Skeletal muscle satellite cell (primary cell): Measurements from ENCODE around the gene FUBP3. TPM values are rescaled to one million over a fixed set of nuclear protein-coding genes. Genes with fewer than 3 reads are reported as not detected.

Experiments
- H3K27me3 ChIP-seq: 2 replicates; pipeline ENCODE4 v1.7.0; 2013; ENCODE audit warnings: low read length; ENCODE audit not compliant: control insufficient read depth, insufficient read depth
- H3K36me3 ChIP-seq: 2 replicates; pipeline ENCODE4 v1.7.0; 2013; ENCODE audit warnings: mild to moderate bottlenecking, control low read depth, low read length; ENCODE audit not compliant: insufficient read depth
- H3K4me1 ChIP-seq: 2 replicates; pipeline ENCODE4 v1.7.0; 2013; ENCODE audit warnings: low read length; ENCODE audit not compliant: control insufficient read depth, insufficient read depth
- H3K4me2 ChIP-seq: 2 replicates; pipeline ENCODE4 v1.7.0; 2013; ENCODE audit warnings: mild to moderate bottlenecking, low read length
- H3K4me3 ChIP-seq: 2 replicates; pipeline ENCODE4 v1.7.0; 2013; ENCODE audit warnings: low read length
- H3K9ac ChIP-seq: 2 replicates; pipeline ENCODE4 v1.7.0; 2013; ENCODE audit warnings: mild to moderate bottlenecking, low read depth, low read length, moderate library complexity
- H3K9me3 ChIP-seq: replicated peaks from 2 replicates; pipeline ENCODE4 v1.7.0; 2013; ENCODE audit warnings: mild to moderate bottlenecking, control low read depth, low read length
- total RNA-seq: library from RNA; depleted of rRNA; stranded (reverse); fragments of >200 nt; gene quantifications from 2 replicates; pipeline ENCODE4 v1.2.3, GENCODE V29; 2012; rRNA removed

FUBP3 gene, protein sequence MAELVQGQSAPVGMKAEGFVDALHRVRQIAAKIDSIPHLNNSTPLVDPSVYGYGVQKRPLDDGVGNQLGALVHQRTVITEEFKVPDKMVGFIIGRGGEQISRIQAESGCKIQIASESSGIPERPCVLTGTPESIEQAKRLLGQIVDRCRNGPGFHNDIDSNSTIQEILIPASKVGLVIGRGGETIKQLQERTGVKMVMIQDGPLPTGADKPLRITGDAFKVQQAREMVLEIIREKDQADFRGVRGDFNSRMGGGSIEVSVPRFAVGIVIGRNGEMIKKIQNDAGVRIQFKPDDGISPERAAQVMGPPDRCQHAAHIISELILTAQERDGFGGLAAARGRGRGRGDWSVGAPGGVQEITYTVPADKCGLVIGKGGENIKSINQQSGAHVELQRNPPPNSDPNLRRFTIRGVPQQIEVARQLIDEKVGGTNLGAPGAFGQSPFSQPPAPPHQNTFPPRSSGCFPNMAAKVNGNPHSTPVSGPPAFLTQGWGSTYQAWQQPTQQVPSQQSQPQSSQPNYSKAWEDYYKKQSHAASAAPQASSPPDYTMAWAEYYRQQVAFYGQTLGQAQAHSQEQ
- 38.9 and 42.3 TPM in 2 replicates for total RNA-seq

DNA sequence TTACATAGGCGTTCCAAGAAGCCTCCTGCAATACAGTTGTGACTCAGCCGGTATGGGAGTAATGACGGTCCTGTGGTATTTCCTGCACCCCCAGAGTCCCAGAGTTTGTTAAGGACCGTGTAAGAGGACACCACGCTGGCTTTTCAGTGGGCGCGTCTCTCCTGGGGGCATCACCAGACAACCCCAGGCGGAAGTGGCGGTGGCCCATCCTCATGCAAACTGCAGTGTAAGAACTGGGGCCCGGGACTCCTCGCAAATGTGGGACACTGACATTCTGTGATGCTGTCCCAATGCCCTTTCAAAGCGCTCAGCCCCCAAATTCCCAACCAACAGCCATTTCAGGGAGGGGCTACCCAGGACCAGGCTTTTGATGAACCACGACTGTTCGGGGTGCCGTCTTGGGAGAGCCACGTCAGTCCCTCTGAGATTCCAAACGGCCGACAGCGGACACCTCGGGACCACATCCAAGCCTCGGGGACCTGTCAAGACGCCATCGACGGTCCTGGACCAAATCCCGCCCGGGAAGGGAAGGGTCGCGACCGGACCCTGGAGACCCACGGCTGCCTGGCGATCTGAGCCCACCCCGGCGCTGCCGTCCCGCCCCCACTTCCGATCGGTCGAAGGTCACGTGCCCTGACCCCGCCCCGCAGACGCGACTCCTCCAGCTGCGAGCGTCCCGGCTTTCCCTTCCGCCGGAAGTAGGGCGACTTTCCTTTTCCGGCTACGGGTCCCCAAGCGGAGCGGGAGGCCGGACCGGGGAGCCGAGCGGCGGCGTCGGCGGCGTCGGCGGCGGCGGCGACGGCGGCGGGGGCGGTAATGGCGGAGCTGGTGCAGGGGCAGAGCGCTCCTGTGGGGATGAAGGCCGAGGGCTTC, at the start of gene FUBP3:
FUBP3 (plus strand) TSS at position 713 of the 873 bp plus-strand sequence; CDS start at position 817, 104 bp downstream.
- H3K4me1 ChIP-seq = peaks cover 18% of the 10 kb centered on the region
- H3K9ac ChIP-seq = peak within 1 kb of the TSS; percentile 94
- peak within 1 kb of the TSS; percentile 88 for H3K4me2 ChIP-seq
- no peaks in the 10 kb centered on the region for H3K9me3 ChIP-seq
- H3K27me3 ChIP-seq = no peaks in the 10 kb centered on the region
- peak within 1 kb of the TSS; percentile 79 for H3K4me3 ChIP-seq
- peaks cover 21% of the 10 kb centered on the region for H3K36me3 ChIP-seq

DNA sequence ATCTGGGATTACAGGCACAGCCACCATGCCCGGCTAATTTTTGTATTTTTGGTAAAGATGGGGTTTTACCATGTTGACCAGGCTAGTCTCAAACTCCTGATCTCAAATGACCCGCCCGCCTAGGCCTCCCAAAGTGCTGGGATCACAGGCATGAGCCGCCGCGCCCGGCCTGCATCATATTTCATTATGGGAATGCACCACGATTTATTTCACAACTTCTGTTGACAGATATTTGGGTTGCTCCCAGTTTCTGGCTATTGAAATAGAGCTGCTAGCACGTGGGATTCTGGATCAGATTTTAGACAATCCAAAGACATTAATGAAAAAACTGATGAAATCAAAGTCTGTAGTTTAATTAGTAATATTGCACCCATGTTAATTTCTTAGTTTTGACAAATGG, 48.4 kb upstream of the FUBP3 start:
- H3K4me1 ChIP-seq = peaks cover 5% of the 10 kb centered on the region
- no peak overlapping the region for H3K4me3 ChIP-seq
- H3K27me3 ChIP-seq = peaks cover 50% of the 10 kb centered on the region
- no peaks in the 10 kb centered on the region for H3K36me3 ChIP-seq
- no peak overlapping the region for H3K9ac ChIP-seq
- H3K9me3 ChIP-seq = no peaks in the 10 kb centered on the region
- H3K4me2 ChIP-seq = no peak overlapping the region

DNA sequence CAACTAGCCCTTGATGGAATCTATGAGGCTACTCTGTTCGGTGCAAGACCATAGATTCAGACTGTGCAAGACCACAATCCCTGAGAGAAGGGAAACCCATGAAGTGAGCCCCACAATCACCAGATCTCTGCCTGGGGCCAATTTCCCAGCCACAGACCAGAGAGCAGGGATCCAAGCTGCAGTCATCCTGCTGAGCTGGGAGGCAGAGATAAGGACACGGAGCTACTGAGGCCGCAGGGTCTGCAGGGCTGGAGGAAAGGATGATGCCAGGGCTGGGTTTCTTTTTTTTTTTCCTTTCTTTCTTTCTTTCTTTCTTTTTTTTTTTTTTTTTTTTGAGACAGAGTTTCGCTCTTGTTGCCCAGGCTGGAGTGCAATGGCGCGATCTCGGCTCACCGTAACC, 47.7 kb upstream of the FUBP3 start:
- Histone ChIP-seq H3K27me3 (peaks cover 50% of the 10 kb centered on the region), H3K4me1 (peaks cover 9% of the 10 kb centered on the region), H3K4me2 (no peak overlapping the region), H3K4me3 (no peak overlapping the region), H3K36me3 (no peaks in the 10 kb centered on the region), H3K9me3 (no peaks in the 10 kb centered on the region), H3K9ac (no peak overlapping the region)

DNA sequence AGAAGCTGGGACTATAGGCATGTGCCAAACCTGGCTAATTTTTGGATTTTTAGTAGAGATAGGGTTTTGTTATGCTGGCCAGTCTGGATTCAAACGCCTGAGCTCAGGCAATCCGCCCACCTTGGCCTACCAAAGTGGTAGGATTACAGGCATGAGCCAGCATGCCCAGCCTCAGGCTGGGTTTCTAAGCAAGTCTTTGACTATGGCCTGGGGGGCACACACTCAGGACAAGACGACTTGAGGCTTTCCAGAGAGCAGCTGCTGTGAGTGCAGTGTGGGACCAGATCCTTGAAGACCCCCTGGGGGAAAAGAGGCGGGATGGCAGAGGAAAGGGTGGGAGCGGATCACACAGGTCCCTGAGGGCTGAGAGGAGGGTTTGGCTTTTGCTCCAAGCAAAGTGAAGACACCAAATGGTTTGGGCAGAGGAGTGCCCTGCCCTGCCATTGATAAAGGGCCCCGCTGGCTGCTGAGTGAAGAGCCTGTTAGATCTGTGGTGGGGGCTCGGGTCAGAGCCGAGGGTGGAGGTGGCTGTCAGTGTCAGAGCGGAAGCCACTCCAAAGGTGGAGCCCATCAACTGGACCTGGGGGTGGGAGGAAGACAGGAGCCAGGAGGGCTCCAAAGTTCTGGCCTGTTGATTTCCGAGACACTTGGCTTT, 46.8 kb upstream of the FUBP3 start:
- Histone ChIP-seq H3K9ac (no peak overlapping the region), H3K4me2 (no peak overlapping the region), H3K4me1 (peaks cover 14% of the 10 kb centered on the region), H3K9me3 (no peaks in the 10 kb centered on the region), H3K27me3 (peaks cover 47% of the 10 kb centered on the region), H3K36me3 (no peaks in the 10 kb centered on the region), H3K4me3 (no peak overlapping the region)

DNA sequence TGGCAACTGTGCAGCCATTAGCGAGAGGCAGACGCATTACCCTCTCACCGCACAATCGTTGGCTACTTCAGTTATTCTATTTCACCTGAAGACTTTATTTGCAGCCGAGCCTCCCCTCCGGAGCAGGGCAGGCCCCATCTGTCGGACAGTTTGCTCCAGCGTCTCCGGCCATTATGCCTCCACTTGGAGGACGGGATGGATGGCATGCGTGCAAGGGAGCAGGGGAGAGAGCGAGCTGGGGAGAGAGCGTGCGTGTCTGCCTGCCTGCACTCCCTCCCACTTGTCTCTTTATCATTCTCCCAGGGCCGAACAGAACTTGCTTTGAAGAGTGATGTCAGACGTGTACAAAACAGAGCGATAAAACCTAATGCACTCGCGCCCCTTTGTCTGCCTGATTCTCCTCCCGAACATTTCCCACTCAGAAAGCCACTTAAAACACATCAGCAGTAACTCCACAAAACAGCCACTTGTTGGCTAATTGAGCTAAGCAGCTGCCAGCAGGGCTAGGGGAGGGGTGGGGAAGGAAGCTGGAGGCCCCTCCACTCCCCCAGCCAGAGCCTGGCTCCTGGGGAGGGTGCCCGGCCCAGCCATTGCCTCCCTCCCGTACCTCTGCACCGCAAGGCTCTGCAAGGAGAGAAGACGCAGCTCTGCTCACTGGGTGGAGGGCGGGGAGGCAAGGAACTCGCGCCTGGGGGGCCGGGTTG, 43.4 kb upstream of the FUBP3 start:
- Histone ChIP-seq H3K9ac (no peak overlapping the region), H3K4me3 (peak overlapping the region; percentile 53)

DNA sequence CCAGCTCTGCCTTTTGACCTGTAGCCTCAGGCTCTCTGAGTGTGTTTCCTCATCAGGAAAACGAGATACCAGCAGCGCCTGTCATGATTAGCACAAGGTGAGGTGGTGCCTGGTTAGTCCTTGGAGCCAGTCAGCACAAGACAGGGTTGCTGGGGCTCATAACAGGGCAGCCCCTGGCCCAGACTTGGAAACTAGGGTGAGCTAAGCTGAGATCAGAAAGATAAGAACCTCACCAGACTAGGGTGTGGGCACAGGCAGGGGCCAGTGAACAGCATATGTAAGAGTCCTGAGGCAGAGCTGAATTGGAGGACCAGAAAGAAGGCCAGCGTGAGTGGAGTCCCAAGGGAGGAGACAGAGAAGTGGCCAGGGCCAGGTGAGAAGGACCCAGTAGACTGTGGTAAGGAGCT, 42.7 kb upstream of the FUBP3 start:
- no peaks in the 10 kb centered on the region for H3K36me3 ChIP-seq
- no peak overlapping the region for H3K9ac ChIP-seq
- no peaks in the 10 kb centered on the region for H3K9me3 ChIP-seq
- H3K27me3 ChIP-seq = peaks cover 22% of the 10 kb centered on the region
- no peak overlapping the region for H3K4me2 ChIP-seq
- H3K4me3 ChIP-seq = no peak overlapping the region
- H3K4me1 ChIP-seq = peaks cover 38% of the 10 kb centered on the region

More for the DNA sequence above, 43.4 kb upstream of the FUBP3 start:
- peak overlapping the region; percentile 70 for H3K4me2 ChIP-seq
- no peaks in the 10 kb centered on the region for H3K9me3 ChIP-seq
- peaks cover 22% of the 10 kb centered on the region for H3K27me3 ChIP-seq
- H3K4me1 ChIP-seq = peaks cover 38% of the 10 kb centered on the region
- H3K36me3 ChIP-seq = no peaks in the 10 kb centered on the region

DNA sequence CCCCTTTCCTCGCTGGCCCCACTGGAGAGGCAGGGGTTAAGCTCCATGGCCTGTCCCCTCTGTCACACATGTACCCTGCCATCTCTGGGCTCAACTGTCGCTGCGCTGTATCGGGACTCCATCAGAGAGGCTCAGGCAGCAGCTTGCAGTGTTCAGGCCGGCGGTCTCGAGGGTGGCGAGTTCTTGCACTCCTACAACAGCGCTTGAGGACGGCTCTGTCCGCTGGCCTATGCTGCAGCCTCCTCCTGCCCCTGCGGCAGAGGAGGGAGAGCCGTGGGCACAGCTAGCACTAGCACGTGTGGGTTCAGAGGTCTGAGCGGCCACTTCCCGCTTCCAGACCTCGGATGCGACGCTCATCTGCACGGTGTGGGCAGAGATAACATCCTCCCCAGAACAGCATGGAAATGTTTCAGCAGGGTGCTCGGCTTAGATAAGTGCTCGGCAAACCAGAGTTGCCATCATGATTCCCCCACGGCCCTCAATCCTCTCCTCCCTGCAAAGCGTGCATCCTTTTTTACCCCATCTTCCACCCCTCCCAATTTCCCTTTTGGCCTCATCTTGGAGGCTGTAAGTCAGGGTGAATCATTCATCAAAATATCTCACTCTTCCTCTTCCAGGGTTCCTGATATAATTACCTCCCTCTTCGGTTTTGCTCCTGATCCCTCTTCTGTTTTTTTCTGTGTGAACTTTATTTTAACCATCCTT, 41.9 kb upstream of the FUBP3 start:
- no peak overlapping the region for H3K4me3 ChIP-seq
- no peak overlapping the region for H3K9ac ChIP-seq
- peaks cover 22% of the 10 kb centered on the region for H3K27me3 ChIP-seq
- H3K9me3 ChIP-seq = no peaks in the 10 kb centered on the region
- peak overlapping the region; percentile 49 for H3K4me2 ChIP-seq
- no peaks in the 10 kb centered on the region for H3K36me3 ChIP-seq
- H3K4me1 ChIP-seq = peaks cover 38% of the 10 kb centered on the region

DNA sequence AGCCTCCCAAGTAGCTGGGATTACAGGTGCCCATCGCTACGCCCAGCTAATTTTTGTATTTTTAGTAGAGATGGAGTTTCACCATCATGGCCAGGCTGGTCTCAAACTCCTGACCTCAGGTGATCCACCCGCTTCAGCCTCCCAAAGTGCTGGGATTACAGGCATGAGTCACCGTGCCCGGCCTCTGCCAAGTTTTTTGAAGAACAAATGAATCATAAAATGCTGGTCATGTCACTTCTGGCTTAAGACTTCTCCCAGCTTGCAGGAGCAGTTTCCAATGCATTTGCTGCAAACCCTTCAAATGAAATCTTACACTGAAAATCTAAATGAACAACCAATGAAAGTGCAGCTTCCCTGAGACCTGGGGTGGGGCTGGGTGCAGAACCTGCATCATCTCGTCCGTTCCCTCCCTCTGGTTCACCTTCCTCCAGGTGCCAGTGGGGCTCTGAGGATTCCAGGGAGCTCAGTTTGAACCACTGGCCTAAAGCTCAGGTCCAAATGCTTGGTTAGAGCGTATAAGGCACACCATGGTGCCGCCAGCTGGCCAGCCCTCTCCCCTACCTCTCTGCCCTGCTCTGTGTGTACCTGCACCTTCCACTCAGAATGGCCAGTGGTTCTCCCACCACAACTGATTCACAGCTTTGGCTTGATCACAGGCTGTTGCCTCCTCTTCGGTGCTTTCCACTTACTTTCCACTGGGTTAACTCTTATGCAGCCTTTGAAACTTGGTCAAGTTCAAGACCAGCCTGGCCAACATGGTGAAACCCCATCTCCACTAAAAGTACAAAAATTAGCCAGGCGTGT, 39.8 kb upstream of the FUBP3 start:
- no peak overlapping the region for H3K9ac ChIP-seq

DNA sequence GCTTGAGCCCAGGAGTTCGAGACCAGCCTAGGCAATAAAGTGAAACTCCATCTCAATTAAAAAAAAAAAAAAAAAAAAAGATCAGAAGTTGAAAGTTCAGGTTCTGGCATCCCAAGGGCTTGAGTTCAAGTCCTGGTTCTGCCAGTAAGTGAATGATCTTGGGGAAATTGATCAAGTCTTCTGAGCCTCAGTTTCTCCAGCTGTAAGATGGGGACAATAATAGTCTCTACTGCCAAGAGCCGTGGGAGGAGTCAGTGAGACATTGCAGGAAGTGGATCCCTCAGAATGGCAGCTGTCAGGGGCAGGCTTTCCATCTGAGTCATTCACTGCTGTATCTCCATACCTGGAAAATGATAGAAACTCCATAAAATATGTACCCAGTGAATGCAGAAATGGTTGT, 37.8 kb upstream of the FUBP3 start:
- Histone ChIP-seq H3K9me3 (no peaks in the 10 kb centered on the region), H3K36me3 (no peaks in the 10 kb centered on the region), H3K4me2 (no peak overlapping the region), H3K4me3 (no peak overlapping the region), H3K9ac (no peak overlapping the region), H3K27me3 (peaks cover 20% of the 10 kb centered on the region), H3K4me1 (peaks cover 29% of the 10 kb centered on the region)

More for the DNA sequence above, 39.8 kb upstream of the FUBP3 start:
- Histone ChIP-seq H3K4me1 (peaks cover 38% of the 10 kb centered on the region), H3K27me3 (peaks cover 32% of the 10 kb centered on the region), H3K9me3 (no peaks in the 10 kb centered on the region), H3K4me2 (peak overlapping the region; percentile 26), H3K36me3 (no peaks in the 10 kb centered on the region), H3K4me3 (no peak overlapping the region)

DNA sequence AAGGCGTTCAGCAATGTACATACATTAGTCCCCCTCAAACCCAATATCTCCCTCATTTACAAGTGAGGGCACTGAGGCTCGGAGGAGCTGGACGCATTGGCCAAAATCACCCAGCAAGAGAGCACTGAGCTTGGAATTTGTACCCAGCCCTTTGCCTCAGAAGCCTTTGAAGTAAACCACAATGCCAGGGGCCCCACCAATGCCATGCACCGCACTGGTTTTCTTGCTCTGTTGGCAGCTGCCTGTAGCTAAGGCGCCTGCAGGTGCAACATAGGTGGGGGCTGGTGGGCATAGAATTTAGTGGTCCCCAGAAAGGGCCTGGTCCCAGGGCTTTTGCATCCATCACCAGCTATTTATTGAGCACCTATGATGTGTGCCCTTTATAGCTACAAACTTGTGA, 37.3 kb upstream of the FUBP3 start:
- Histone ChIP-seq H3K4me3 (no peak overlapping the region), H3K9ac (no peak overlapping the region), H3K27me3 (peaks cover 18% of the 10 kb centered on the region), H3K9me3 (no peaks in the 10 kb centered on the region), H3K4me2 (no peak overlapping the region), H3K36me3 (no peaks in the 10 kb centered on the region), H3K4me1 (peaks cover 29% of the 10 kb centered on the region)
